Endodermal cell (in vitro differentiated cells): Measurements from ENCODE around the gene CERS5. TPM values are rescaled to one million over a fixed set of nuclear protein-coding genes. Genes with fewer than 3 reads are reported as not detected.

Source experiments
- DNase-seq: peaks from one replicate; pipeline ENCODE4 v3.0.0-alpha.2; 2017
- H3K27ac ChIP-seq: 2 replicates; pipeline ENCODE4 v1.5.1; 2013; ENCODE audit warnings: mild to moderate bottlenecking, low read depth, low read length, moderate library complexity
- H3K27me3 ChIP-seq: 2 replicates; pipeline ENCODE4 v1.6.1; 2013; ENCODE audit warnings: mild to moderate bottlenecking, low read length, moderate library complexity; ENCODE audit not compliant: insufficient read depth, control insufficient read depth, poor library complexity, severe bottlenecking
- H3K36me3 ChIP-seq: 2 replicates; pipeline ENCODE4 v1.7.0; 2013; ENCODE audit warnings: mild to moderate bottlenecking, low read length, moderate library complexity; ENCODE audit not compliant: control insufficient read depth, insufficient read depth
- H3K4me1 ChIP-seq: one replicate; pipeline ENCODE4 v1.7.0; 2013; ENCODE audit warnings: low read length; ENCODE audit not compliant: control insufficient read depth, insufficient read depth
- H3K4me3 ChIP-seq: 2 replicates; pipeline ENCODE4 v1.5.1; 2013; ENCODE audit warnings: mild to moderate bottlenecking, low read length, moderate library complexity
- H3K9ac ChIP-seq: 2 replicates; pipeline ENCODE4 v1.6.1; 2013; ENCODE audit warnings: mild to moderate bottlenecking, low read length, moderate library complexity; ENCODE audit not compliant: poor library complexity, severe bottlenecking; ENCODE audit errors: extremely low read depth
- H3K9me3 ChIP-seq: 2 replicates; pipeline ENCODE4 v1.6.1; 2013; ENCODE audit warnings: mild to moderate bottlenecking, low read length, moderate library complexity; ENCODE audit not compliant: control insufficient read depth
- H3K27ac Mint-ChIP-seq: 2 replicates; pipeline ENCODE4 v1.8.0; 2020; ENCODE audit warnings: mixed read lengths
- H3K27me3 Mint-ChIP-seq: 2 replicates; pipeline ENCODE4 v1.8.0; 2021; ENCODE audit warnings: mild to moderate bottlenecking, mixed read lengths; ENCODE audit not compliant: insufficient read depth
- H3K36me3 Mint-ChIP-seq: 2 replicates; pipeline ENCODE4 v1.8.0; 2020; ENCODE audit warnings: low read depth, mixed read lengths
- H3K4me1 Mint-ChIP-seq: 2 replicates; pipeline ENCODE4 v1.8.0; 2020; ENCODE audit warnings: mixed read lengths
- H3K4me3 Mint-ChIP-seq: 2 replicates; pipeline ENCODE4 v1.8.0; 2020; ENCODE audit warnings: mild to moderate bottlenecking, moderate library complexity, mixed read lengths
- H3K9me3 Mint-ChIP-seq: 2 replicates; pipeline ENCODE4 v1.8.0; 2020; ENCODE audit warnings: mild to moderate bottlenecking, mixed read lengths
- CTCF ChIP-seq: fragments of 200-600 bp; sonication (generic); conservative IDR thresholded peaks from 2 replicates; pipeline ENCODE4 v1.5.0; 2021; ENCODE audit warnings: antibody characterized with exemption, mild to moderate bottlenecking
- WGBS, 2 experiments: methylation state at CpG; one replicate each; pipeline versions ENCODE4 v1.1.5 to v1.1.7; 2013; ENCODE audit warnings: missing lambda C conversion rate in 2 of 2, mixed read lengths in 1 of 2; ENCODE audit not compliant: insufficient coverage in 1 of 2, insufficient read length in 1 of 2; 5-methylcytosine and 5-hydroxymethylcytosine counted together
- total RNA-seq, 2 donors: library from RNA; stranded (reverse); fragmentation: NEBNext Ultra II Directional in 1 of 2; extraction: Animal tissue kit (Norgen Biotek cat#: 25700) in 1 of 2; gene quantifications; 2 replicates in 1 of 2; 3 replicates in 1 of 2; pipeline ENCODE4 v1.2.1, GENCODE V29; 2021

The CERS5 gene
- total RNA-seq, 2 donors from 2014 or later: 59.7 to 65.5 TPM

- Mint-ChIP-seq H3K4me3 (no peak overlapping the region), H3K27me3 (no peaks in the 10 kb centered on the region), H3K9me3 (no peaks in the 10 kb centered on the region), H3K36me3 (peaks cover 52% of the 10 kb centered on the region), H3K4me1 (no peaks in the 10 kb centered on the region), H3K27ac (no peak overlapping the region)
- H3K27ac ChIP-seq: no peak overlapping the region
- no peaks in the 10 kb centered on the region for H3K4me1 ChIP-seq
- no peak for TF ChIP-seq CTCF
- peaks cover 63% of the 10 kb centered on the region for H3K36me3 ChIP-seq
- H3K9me3 ChIP-seq: no peaks in the 10 kb centered on the region
- DNase-seq: no peak
- no peak overlapping the region for H3K9ac ChIP-seq
- no peaks in the 10 kb centered on the region for H3K27me3 ChIP-seq
- WGBS, 2 experiments: 93 to 94% methylated on average over 4 of the region's 4 CpGs
- no peak overlapping the region for H3K4me3 ChIP-seq
Measured at GRCh38 chr12:50129290-50129689, 37.9 kb downstream of the CERS5 start.

GRCh38 chr12:50127546-50127945 lies 39.6 kb downstream of the CERS5 start:
- Mint-ChIP-seq H3K9me3 (no peaks in the 10 kb centered on the region), H3K36me3 (peaks cover 47% of the 10 kb centered on the region), H3K27ac (no peak overlapping the region), H3K4me3 (no peak overlapping the region), H3K4me1 (no peaks in the 10 kb centered on the region), H3K27me3 (no peaks in the 10 kb centered on the region)
- Histone ChIP-seq H3K9me3 (no peaks in the 10 kb centered on the region), H3K36me3 (peaks cover 48% of the 10 kb centered on the region), H3K4me1 (no peaks in the 10 kb centered on the region), H3K9ac (no peak overlapping the region), H3K27ac (no peak overlapping the region), H3K4me3 (no peak overlapping the region), H3K27me3 (no peaks in the 10 kb centered on the region)
- DNase-seq: no peak
- 89 to 96% methylated on average over 1 to 2 of the region's 2 CpGs for WGBS, 2 experiments
- no peak for TF ChIP-seq CTCF

GRCh38 chr12:50123203-50123602 lies 44.0 kb downstream of the CERS5 start:
- no peaks in the 10 kb centered on the region for H3K27me3 Mint-ChIP-seq
- H3K9me3 Mint-ChIP-seq: no peaks in the 10 kb centered on the region
- no peak overlapping the region for H3K27ac ChIP-seq
- H3K4me3 Mint-ChIP-seq: no peak overlapping the region
- H3K27me3 ChIP-seq: no peaks in the 10 kb centered on the region
- H3K9me3 ChIP-seq: no peaks in the 10 kb centered on the region
- DNase-seq: no peak
- H3K9ac ChIP-seq: no peak overlapping the region
- no peak overlapping the region for H3K27ac Mint-ChIP-seq
- peaks cover 29% of the 10 kb centered on the region for H3K36me3 Mint-ChIP-seq
- peaks cover 19% of the 10 kb centered on the region for H3K36me3 ChIP-seq
- H3K4me1 Mint-ChIP-seq: no peaks in the 10 kb centered on the region
- TF ChIP-seq CTCF: no peak
- H3K4me1 ChIP-seq: no peaks in the 10 kb centered on the region
- 95% methylated on average over 2 of the region's 2 CpGs; no CpG with 5 or more reads in 1 of the 2 experiments for WGBS, 2 experiments
- no peak overlapping the region for H3K4me3 ChIP-seq
